OCI-LY1 (cell line): ENCODE measurements around the gene ITPRID2.

Source experiments
- H2AFZ ChIP-seq: fragments of 200-600 bp; sonication (generic), shearing (Covaris generic); 2 replicates; pipeline ENCODE4 v1.6.0; 2014; ENCODE audit warnings: antibody characterized with exemption, mild to moderate bottlenecking, low read length
- H3F3A ChIP-seq: fragments of 200-600 bp; sonication (generic), shearing (Covaris generic); 2 replicates; pipeline ENCODE4 v1.6.0; 2014; ENCODE audit warnings: mild to moderate bottlenecking, antibody characterized with exemption, low read length, moderate library complexity; ENCODE audit not compliant: insufficient read depth
- H3K27ac ChIP-seq: fragments of 200-600 bp; sonication (generic); 2 replicates; pipeline ENCODE4 v1.5.1; 2014; ENCODE audit warnings: low read length, mixed run types, mild to moderate bottlenecking, low read depth; ENCODE audit not compliant: poor library complexity, severe bottlenecking
- H3K27me3 ChIP-seq: fragments of 200-600 bp; sonication (generic); 2 replicates; pipeline ENCODE4 v1.6.0; 2014; ENCODE audit warnings: antibody characterized with exemption, mild to moderate bottlenecking, low read length, moderate library complexity; ENCODE audit not compliant: insufficient read depth
- H3K36me3 ChIP-seq: fragments of 200-600 bp; sonication (generic); 2 replicates; pipeline ENCODE4 v1.6.1; 2014; ENCODE audit warnings: mild to moderate bottlenecking, antibody characterized with exemption, low read length, moderate library complexity, mixed read lengths; ENCODE audit not compliant: insufficient read depth
- H3K4me1 ChIP-seq: fragments of 200-600 bp; sonication (generic); 2 replicates; pipeline ENCODE4 v1.5.1; 2014; ENCODE audit warnings: mild to moderate bottlenecking, low read length, moderate library complexity; ENCODE audit not compliant: insufficient read depth, severe bottlenecking
- H3K4me2 ChIP-seq: fragments of 200-600 bp; sonication (generic), shearing (Covaris generic); 2 replicates; pipeline ENCODE4 v1.6.1; 2014; ENCODE audit warnings: low read length
- H3K4me3 ChIP-seq: fragments of 200-600 bp; sonication (generic); 2 replicates; pipeline ENCODE4 v1.5.1; 2014; ENCODE audit warnings: low read length, low read depth, mild to moderate bottlenecking, mixed read lengths; ENCODE audit not compliant: poor library complexity, severe bottlenecking
- H3K79me2 ChIP-seq: fragments of 200-600 bp; shearing (Covaris generic); 2 replicates; pipeline ENCODE4 v1.6.1; 2016; ENCODE audit warnings: mixed run types, low read length, mixed read lengths; ENCODE audit not compliant: insufficient read depth
- H3K9ac ChIP-seq: fragments of 200-600 bp; sonication (generic), shearing (Covaris generic); 2 replicates; pipeline ENCODE4 v1.6.1; 2014; ENCODE audit warnings: mild to moderate bottlenecking, low read length, mixed read lengths
- H3K9me2 ChIP-seq: fragments of 200-600 bp; sonication (generic), shearing (Covaris generic); 2 replicates; pipeline ENCODE4 v1.6.1; 2014; ENCODE audit warnings: low read depth, mild to moderate bottlenecking, low read length, mixed read lengths
- H3K9me3 ChIP-seq: fragments of 200-600 bp; shearing (Covaris generic); 2 replicates; pipeline ENCODE4 v1.6.1; 2014; ENCODE audit warnings: low read length, mixed read lengths
- H4K20me1 ChIP-seq: fragments of 200-600 bp; sonication (generic), shearing (Covaris generic); 2 replicates; pipeline ENCODE4 v1.6.0; 2016; ENCODE audit warnings: mild to moderate bottlenecking, low read length; ENCODE audit not compliant: insufficient read depth
- CTCF ChIP-seq: fragments of 200-600 bp; sonication (generic), shearing (Covaris generic); IDR thresholded peaks from 2 replicates; pipeline ENCODE4 v1.5.1; 2017; ENCODE audit warnings: mild to moderate bottlenecking, antibody characterized with exemption, low read length, moderate library complexity, mixed read lengths
- EZH2 ChIP-seq: fragments of 200-600 bp; sonication (generic), shearing (Covaris generic); IDR thresholded peaks from 2 replicates; pipeline ENCODE4 v1.8.0; 2017; ENCODE audit warnings: borderline replicate concordance, mixed run types, mild to moderate bottlenecking, antibody characterized with exemption, low read length, moderate library complexity, mixed read lengths

The ITPRID2 gene

GRCh38 chr2:181862583-181863281 lies 28.8 kb upstream of the ITPRID2 start:
- Histone ChIP-seq H2AFZ (no peak overlapping the region), H3K36me3 (no peaks in the 10 kb centered on the region), H3K9me3 (no peaks in the 10 kb centered on the region), H3K27me3 (no peaks in the 10 kb centered on the region), H3F3A (no peaks in the 10 kb centered on the region), H3K9ac (no peak overlapping the region), H3K9me2 (no peaks in the 10 kb centered on the region), H3K4me3 (no peak overlapping the region), H3K4me2 (no peak overlapping the region), H4K20me1 (no peaks in the 10 kb centered on the region), H3K27ac (no peak overlapping the region), H3K4me1 (no peaks in the 10 kb centered on the region), H3K79me2 (no peaks in the 10 kb centered on the region)
- no peak for TF ChIP-seq EZH2
- TF ChIP-seq CTCF = no peak

GRCh38 chr2:181872178-181872577 lies 19.4 kb upstream of the ITPRID2 start:
- Histone ChIP-seq H3K9ac (no peak overlapping the region), H3K4me2 (no peak overlapping the region), H3K9me2 (no peaks in the 10 kb centered on the region), H3K27me3 (no peaks in the 10 kb centered on the region), H3K27ac (no peak overlapping the region), H3F3A (no peaks in the 10 kb centered on the region), H4K20me1 (no peaks in the 10 kb centered on the region), H3K36me3 (no peaks in the 10 kb centered on the region), H2AFZ (no peak overlapping the region), H3K79me2 (no peaks in the 10 kb centered on the region), H3K4me3 (no peak overlapping the region), H3K9me3 (no peaks in the 10 kb centered on the region), H3K4me1 (no peaks in the 10 kb centered on the region)
- TF ChIP-seq EZH2 (no peak), CTCF (no peak)

GRCh38 chr2:181876614-181877063 lies 14.9 kb upstream of the ITPRID2 start:
- Histone ChIP-seq H3K27me3 (no peaks in the 10 kb centered on the region), H3K4me3 (no peak overlapping the region), H3K9me2 (no peaks in the 10 kb centered on the region), H3K9me3 (no peaks in the 10 kb centered on the region), H3K27ac (no peak overlapping the region), H3K9ac (no peak overlapping the region), H4K20me1 (no peaks in the 10 kb centered on the region), H3K4me2 (no peak overlapping the region), H3K4me1 (no peaks in the 10 kb centered on the region), H3F3A (no peaks in the 10 kb centered on the region), H3K36me3 (no peaks in the 10 kb centered on the region), H3K79me2 (no peaks in the 10 kb centered on the region), H2AFZ (no peak overlapping the region)
- TF ChIP-seq CTCF = no peak
- no peak for TF ChIP-seq EZH2
